ENCODE results near the gene PADI6.
A peak's percentile ranks its signal among the peaks of the same experiment; 100 is the strongest.

Gene PADI6

DNA sequence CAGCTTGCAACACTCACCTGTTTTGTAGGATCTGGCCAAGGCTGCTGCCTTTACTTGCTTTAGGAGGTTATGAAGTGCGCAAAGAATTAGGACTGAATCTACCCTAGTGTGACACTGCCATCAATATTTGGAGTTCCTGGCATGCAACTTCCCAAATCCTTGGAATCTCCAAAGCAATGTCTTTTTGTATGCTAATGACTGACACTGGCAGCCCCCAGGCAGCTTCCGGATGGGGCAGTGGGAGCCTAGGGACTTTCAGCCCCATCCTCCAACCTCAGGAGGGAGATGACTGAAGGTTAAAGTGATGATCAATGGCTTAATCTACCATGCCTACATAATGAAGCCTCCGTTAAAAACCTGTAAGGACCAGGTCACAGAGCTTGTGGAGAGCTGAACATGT, 62.0 kb downstream of the PADI6 start:
- no peak for DNase-seq (ENCODE audit: low read depth in 2 of 2)

DNA sequence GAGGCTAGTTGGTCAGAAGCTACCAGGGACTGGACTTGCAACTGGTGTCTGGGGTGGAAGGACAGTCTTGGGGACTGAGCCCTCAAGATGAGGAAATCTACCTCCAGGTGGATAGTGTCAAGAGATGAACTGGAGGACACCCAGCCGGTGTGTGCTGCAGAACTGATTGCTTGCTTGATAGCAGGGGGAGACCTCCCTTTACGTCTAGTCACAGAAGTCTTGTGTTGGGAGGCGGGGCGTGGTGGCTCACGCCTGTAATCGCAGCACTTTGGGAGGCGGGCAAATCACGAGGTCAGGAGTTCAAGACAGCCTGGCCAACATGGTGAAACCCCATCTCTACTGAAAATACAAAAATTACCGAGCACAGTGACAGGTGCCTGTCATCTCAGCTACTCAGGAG, 62.6 kb downstream of the PADI6 start:
- DNase-seq (ENCODE audit: low read depth in 2 of 2): no peak

DNA sequence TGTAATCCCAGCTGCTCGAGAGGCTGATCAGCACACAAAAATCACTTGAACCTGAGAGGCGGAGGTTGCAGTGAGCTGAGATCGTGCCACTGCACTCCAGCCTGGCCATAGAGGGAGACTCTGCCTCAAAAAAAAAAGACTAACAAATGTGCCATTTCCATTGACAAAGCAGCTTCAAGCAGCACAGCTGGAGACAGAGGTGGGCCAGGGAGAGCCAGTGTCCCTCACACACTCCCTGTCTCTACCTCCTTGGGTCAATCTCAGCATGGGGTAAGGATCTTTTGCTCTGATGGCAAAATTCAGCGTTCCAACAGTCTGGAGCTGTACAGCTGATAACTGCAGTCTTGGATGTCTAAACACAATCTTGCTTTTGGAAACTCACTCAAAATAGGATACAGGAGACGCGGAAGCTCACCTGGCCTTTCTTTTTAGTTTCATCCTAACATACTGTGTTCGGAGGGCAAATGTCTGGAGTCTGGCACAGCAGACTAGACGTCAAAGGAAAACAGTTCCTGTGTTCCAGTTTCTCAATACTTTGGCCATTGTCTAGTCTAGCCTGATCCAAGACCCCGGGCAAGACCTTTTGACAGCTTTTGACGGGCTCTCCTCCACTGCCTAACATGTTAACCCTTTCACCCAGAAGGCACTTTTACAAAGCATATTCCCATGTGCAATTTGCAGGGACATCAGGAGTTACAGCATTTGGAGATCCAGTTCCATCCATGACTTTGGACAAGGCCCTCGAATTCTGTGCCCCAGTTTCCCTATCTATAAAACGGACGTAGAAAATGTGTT, 64.6 kb downstream of the PADI6 start:
- no peak for DNase-seq (ENCODE audit: low read depth in 2 of 2)

DNA sequence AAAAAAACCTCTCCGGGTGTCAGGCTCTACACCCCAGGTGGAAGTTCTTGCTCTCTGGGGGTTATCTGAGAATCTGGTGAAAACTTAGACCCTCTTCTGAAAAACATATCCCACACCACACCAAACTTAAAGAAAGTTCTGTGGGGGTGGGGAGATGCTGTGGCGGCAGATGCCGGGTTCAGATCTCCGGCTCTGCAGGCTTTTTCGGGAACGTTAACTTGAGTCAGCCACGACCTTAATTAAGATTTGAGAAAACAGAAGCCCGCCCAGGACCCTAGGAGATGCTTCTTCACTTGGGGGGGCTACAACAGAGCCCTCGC, 65.2 kb downstream of the PADI6 start:
- DNase-seq (ENCODE audit: low read depth in 2 of 2): no peak

DNA sequence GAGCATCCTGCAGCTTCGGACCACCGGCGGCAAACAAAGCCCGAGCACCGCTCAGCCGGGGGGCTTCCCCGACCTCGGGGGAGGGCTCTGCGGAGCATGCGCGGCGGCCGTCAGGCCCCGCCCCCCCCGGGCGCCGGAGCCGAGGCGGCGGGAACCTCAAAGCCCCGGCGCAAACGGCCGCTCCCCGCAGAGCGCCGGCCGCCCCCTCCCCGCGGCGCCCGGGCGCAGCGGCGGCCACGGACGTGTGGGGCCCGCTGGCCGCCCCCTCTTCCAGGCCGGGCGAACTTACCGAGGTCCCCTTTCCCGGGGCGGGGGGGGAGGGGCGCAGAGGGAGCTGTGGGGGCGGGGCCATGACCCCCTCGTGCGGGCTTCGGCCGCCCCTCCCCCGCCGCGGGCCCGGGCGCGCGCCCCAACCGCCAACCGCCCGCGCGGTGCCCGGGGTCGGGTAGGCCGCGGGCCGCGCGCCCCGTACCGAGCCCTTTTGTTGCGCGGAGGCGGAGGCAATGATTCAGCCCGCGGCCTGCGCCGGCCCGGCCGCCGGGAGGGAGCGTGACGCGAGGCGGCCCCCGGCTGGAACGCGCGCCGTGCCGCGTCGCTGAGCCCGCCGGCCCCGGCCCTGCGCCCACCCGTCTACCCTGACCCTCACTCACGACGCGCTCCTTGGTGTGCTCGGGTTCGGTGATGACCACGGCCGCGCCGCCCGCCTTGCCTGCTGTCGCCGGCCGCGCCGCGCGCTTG, 65.8 kb downstream of the PADI6 start:
- DNase-seq (ENCODE audit: low read depth in 2 of 2): peak in 1 of 2 donors; percentile 41

DNA sequence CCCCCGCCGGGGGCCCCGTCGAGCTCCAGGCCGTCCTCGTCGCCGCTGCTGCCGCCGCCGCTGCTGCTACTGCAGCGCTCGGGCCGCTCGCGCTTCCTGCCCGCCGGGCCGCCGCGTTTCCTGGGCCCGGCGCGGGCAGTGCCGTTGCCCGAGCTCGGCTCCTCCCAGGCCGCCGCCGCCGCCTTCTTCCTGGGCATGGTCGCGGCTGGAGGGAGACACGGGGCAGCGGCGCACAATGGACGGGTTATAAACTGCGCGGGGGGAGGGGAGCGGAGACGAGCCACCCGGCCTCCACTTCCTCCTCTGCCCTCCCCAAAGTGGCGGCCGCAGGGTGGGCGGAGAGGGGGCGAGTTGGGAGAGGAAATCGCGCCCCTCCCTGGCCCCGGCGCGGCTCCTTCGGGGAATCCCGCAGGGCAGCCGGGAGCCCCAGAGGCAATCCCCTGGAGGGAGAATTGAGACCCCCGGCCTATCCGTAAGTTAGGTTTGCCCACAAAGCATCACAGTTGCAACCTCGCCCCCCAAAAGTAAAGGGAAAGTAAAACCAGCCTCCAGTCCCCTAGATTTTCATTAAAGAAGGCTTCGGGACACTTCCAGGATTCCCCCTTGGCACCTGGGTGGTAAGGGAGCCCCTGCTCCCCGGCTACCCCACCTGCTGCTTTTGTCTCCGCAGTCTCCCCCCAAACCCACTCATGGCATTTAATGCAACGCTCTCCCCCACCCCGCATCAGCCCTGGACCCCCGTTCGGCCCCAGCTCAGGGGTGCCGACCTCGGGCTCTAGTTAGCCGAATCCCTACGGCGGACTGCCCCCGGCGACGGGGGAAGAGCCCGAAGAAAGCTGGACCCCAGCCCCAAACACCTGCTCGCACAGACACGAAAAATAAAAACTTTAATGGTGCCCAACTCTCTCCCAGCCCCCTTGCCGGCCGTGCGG, 66.6 kb downstream of the PADI6 start:
- peak in 1 of 2 donors; percentile 59 for DNase-seq (ENCODE audit: low read depth in 2 of 2)

DNA sequence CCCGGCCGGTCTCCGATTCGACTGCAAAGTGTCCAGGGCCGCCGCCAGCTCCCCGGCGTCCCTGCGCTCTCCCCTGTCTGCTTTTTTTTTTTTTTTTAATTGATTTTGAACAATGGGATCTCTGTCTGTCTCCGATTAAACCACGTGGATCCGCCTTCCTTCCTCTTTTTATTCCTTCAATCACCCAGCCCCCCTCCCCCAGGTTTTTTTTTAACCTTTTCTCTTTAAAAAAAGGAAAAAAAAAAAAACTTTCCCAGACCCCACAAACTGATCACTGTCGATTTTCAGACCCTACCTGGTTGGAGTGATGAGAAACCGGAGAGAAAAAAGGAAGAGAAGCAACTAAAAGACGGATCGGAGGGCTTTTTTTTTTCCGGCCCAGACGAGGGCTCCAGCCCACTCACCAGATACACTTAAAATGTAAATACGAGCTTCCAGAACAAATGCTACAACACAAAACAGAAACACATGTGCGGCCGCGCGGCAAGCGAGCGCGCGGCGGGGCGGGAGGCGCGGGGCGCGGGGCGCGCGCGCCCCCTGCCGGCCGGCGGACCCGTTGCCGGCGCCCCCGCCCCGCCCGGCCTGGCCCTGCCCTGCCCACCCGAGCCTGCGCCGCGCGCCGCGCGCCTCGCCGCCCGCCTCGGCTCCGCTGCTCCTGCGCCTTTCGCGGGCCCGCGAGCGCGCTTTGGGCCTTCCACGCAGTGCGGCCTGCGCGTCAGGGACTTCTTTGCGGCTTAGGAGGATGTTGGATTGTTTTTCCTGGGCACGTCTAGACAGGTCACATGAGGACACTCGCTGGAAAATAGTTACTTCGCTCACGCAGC, 67.5 kb downstream of the PADI6 start, which contains the start of gene RCC2:
RCC2 (minus strand) TSS at position 428 of the 824 bp plus-strand sequence. CDS start 1,163 bp downstream, outside the sequence.
- DNase-seq (ENCODE audit: low read depth in 2 of 2): peak; percentile 39 to 44

DNA sequence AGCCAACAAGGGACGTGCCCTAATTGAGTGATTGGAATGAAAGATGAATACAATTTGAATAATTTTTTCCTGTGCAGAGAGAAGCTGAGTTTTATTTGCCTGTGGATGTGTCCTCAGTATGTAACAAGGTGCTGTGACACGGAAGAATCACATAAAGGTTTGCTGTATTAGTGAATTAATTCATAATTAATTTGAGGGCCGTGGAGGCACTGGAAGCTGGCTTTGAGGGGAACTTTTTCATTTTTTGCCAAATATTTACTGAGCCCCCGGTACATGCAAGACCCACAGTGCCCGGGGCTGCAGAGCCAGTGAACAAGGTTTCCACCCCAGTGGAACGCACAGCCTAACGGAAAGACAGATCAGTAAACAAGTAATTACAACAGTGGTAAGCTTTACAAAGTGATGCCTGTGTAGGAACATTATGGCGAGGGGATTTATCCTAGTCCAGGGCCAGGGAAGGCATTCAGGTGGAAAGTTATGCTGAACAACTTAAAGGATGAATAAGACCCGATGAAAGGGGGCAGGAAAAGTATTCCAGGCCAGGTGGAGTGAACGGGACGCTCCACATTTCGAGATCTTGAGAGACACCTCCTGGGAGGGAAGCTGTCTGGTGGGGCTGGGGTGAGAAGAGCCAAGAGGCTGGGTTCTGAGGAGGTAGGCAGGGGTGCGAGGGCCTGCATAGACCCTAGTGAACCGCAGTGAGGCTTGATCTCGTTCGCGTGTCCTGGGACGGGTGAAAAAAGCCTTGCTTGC, 68.3 kb downstream of the PADI6 start:
- DNase-seq (ENCODE audit: low read depth in 2 of 2): no peak

DNA sequence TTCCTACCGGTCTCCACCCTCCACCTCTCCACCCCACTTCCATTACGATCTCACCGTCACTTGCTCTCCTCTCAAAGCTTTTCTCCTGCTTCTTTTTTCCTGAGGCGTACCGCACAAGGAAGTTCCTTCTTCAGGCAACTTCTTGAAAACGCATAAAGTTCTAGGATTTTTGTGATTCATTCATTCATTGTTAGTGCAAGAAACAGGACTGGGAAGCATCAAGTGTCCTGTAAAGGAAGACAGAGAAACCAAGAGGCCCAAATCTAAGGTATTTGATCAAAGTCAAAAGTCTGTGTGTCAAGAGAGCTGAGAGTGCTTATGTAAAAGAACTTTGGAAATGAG, 68.8 kb downstream of the PADI6 start:
- no peak for DNase-seq (ENCODE audit: low read depth in 2 of 2)

DNA sequence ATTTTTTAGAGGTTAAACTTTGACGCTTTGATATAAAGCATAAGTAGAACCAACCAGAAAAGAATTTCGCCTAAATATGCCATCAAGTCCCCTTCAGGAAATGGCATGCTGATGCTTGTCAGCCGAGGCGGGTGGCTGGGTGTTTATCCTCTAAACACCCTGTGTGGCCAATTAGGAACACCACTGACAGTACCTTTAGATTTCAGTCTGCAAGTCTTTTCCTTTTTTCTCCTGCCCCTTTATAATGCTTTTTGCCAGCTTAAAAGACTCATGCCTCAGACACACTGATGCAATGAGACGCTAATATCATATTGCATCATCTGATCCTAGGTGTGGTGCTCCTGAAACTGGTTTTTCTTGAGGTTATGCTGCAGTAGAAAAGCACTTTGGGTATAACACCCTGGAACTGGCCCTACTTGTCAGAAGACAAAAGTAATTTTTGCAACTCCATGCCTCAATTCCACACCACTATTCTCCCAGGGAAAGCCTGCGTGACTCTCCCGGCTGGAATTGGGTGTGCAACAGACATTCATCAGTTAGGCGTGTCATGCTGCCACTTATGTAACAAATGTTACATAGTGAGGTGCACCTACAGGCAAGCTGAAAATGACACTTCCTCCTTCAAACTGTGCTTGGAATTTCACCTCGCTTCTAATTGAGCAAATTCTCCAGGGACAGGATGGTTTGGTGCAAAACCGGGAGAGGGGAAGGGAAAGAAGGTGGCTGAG, 69.4 kb downstream of the PADI6 start:
- DNase-seq (ENCODE audit: low read depth in 2 of 2): no peak

DNA sequence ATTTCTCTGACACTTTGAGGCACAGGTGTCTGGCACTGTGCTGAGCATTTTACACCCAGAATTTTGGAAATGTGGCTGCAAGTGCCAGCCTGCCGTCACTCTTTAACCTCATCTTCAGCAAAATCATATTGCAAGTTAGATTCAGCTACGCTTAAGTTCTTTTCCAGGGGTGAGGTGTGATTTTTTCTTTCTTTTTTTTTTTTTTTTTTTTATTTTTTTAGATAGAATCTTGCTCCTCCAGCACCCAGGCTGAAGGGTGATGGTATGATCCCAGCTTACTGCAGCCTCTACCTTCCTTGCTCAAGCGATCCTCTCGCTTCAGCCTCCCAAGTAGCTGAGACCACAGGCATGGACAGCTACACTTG, 70.0 kb downstream of the PADI6 start:
- no peak for DNase-seq (ENCODE audit: low read depth in 2 of 2)

DNA sequence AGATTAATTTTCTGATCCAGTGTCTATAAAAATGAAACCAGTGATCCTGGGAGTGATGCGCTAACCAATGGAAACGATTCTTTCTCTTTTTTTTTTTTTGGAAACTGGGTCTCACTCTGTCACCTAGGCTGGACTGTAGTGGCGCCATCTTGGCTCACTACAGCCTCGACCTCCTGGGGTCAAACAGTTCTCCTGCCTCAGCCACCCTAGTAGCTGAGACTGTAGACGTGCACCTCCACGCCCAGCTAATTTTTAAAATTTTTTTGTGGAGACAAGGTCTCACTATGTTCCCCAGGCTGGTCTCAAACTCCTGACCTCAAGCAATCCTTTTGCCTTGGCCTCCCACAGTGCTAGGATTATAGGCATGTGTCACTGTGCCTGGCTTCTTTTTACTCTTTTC, 70.8 kb downstream of the PADI6 start:
- no peak for DNase-seq (ENCODE audit: low read depth in 2 of 2)

DNA sequence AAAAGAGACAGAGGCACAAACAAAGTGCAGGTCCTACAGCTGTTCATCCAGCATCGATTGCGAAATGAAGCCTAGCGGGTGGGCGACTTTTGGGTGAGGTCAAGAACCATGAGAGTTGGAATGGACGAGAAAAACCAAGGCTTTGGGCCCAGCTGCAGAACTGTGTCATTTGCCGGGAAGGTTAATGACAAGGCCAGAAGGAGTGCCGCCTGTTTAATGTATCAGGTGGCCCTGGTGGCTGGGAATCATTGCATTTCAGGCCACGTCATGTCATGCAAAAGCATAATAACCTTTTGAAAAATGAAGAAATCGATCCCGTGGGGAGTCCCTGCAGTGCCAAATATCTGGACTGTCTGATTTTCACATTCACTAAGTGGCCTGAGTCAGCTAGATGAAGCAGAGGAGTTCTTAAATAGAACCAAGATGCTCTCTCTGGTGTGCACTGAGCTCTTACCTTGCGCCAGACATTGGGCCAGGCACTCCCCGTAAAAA, 75.6 kb downstream of the PADI6 start:
- no peak for DNase-seq (ENCODE audit: low read depth in 2 of 2)
